ENCODE measurements around the gene PGAP2.

PGAP2 gene

DNA sequence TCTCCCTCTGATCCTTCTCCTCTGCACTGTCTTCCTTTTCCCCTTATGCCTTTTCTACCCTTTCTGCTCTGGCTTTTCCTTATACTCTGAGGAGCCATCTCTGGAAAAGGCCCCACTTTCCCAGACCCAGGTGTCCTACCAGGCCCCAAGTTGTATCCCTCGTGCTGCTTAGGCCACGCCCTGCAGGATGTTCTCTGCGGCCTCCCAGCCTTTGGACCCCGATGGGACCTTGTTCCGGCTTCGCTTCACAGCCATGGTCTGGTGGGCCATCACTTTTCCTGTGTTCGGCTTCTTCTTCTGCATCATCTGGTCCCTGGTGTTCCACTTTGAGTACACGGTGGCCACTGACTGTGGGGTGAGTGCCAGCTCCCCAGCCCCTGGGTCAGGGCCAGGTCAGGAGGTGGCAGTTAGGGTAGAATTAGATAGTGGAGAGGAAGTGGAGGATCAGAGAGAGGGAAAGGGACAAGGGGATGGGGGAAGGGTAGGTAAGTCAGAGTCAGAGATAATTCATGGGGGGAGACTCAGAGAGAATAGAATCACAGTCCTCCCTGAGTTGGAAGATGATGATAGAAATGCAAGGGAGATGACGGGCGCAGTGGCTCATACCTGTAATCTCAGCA lies 8.9 kb downstream of the PGAP2 start:
- no peak overlapping the region for H3K4me3 ChIP-seq (ENCODE audit: low read depth, low read length)
- TF ChIP-seq, protein P1, sequence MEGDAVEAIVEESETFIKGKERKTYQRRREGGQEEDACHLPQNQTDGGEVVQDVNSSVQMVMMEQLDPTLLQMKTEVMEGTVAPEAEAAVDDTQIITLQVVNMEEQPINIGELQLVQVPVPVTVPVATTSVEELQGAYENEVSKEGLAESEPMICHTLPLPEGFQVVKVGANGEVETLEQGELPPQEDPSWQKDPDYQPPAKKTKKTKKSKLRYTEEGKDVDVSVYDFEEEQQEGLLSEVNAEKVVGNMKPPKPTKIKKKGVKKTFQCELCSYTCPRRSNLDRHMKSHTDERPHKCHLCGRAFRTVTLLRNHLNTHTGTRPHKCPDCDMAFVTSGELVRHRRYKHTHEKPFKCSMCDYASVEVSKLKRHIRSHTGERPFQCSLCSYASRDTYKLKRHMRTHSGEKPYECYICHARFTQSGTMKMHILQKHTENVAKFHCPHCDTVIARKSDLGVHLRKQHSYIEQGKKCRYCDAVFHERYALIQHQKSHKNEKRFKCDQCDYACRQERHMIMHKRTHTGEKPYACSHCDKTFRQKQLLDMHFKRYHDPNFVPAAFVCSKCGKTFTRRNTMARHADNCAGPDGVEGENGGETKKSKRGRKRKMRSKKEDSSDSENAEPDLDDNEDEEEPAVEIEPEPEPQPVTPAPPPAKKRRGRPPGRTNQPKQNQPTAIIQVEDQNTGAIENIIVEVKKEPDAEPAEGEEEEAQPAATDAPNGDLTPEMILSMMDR (IDR thresholded peaks at IDR 0.05; ENCODE audit: insufficient read depth, low read depth, low read length, missing control alignments) = no peak
- no peak for DNase-seq (ENCODE audit: low read depth)

GRCh38 chr11:3820971-3821370 lies 12.6 kb downstream of the PGAP2 start:
- H3K4me3 ChIP-seq (ENCODE audit: low read depth, low read length) = no peak overlapping the region
- no peak for DNase-seq (ENCODE audit: low read depth)
- TF ChIP-seq, protein P1 (IDR thresholded peaks at IDR 0.05; ENCODE audit: insufficient read depth, low read depth, low read length, missing control alignments) = no peak

DNA sequence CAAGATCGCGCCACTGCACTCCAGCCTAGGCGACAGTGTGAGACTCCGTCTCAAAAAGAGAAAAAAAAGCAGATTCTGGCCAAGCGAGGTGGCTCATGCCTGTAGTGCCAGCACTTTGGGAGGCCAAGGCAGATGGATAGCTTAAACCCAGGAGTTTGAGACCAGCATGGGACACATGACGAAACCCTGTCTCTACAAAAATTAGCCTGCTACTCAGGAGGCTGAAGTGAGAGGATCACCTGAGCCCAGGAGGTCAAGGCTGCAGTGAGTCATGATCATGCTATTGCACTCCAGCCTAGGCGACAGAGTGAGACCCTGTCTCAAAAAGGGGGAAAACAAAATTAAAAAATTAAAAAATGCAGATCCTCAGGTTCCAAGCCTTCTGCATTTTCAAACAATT lies 14.0 kb downstream of the PGAP2 start:
- no peak overlapping the region for H3K4me3 ChIP-seq (ENCODE audit: low read depth, low read length)
- TF ChIP-seq, protein P1 (IDR thresholded peaks at IDR 0.05; ENCODE audit: insufficient read depth, low read depth, low read length, missing control alignments) = no peak
- no peak for DNase-seq (ENCODE audit: low read depth)

GRCh38 chr11:3823303-3823702 lies 14.9 kb downstream of the PGAP2 start:
- TF ChIP-seq, protein P1 (IDR thresholded peaks at IDR 0.05; ENCODE audit: insufficient read depth, low read depth, low read length, missing control alignments) = no peak
- no peak for DNase-seq (ENCODE audit: low read depth)
- H3K4me3 ChIP-seq (ENCODE audit: low read depth, low read length) = no peak overlapping the region

DNA sequence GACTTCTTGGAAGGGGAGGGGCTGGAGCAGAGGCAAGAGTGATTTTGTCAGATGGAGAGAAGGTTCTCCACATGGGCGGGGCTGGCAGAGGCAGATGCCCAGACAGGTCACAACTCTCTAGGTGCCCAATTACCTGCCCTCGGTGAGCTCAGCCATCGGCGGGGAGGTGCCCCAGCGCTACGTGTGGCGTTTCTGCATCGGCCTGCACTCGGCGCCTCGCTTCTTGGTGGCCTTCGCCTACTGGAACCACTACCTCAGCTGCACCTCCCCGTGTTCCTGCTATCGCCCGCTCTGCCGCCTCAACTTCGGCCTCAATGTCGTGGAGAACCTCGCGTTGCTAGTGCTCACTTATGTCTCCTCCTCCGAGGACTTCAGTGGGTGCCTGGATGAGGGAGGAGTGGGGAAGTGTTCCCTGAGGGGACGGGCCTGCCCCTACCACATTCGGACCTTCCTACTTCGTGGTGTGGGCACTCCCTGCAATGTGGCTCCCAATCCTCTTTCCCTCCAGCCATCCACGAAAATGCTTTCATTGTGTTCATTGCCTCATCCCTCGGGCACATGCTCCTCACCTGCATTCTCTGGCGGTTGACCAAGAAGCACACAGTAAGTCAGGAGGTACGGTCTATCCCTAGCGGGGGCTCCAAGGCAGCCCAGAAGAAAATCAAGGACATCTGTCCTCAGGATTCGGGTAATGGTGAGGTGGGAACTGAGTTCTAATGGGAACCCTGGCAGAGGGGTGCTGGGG lies 15.6 kb downstream of the PGAP2 start:
- TF ChIP-seq, protein P1 (IDR thresholded peaks at IDR 0.05; ENCODE audit: insufficient read depth, low read depth, low read length, missing control alignments) = no peak
- no peak for DNase-seq (ENCODE audit: low read depth)
- no peak overlapping the region for H3K4me3 ChIP-seq (ENCODE audit: low read depth, low read length)

- no peak overlapping the region for H3K4me3 ChIP-seq (ENCODE audit: low read depth, low read length)
- TF ChIP-seq, protein P1 (IDR thresholded peaks at IDR 0.05; ENCODE audit: insufficient read depth, low read depth, low read length, missing control alignments) = peak; percentile 95
- DNase-seq (ENCODE audit: low read depth) = peak; percentile 85
Measured at GRCh38 chr11:3824714-3825472, 16.5 kb downstream of the PGAP2 start.
